Measurements from ENCODE around the gene MRPL23.
A peak's percentile ranks its signal among the peaks of the same experiment; 100 is the strongest.

The MRPL23 gene

DNA sequence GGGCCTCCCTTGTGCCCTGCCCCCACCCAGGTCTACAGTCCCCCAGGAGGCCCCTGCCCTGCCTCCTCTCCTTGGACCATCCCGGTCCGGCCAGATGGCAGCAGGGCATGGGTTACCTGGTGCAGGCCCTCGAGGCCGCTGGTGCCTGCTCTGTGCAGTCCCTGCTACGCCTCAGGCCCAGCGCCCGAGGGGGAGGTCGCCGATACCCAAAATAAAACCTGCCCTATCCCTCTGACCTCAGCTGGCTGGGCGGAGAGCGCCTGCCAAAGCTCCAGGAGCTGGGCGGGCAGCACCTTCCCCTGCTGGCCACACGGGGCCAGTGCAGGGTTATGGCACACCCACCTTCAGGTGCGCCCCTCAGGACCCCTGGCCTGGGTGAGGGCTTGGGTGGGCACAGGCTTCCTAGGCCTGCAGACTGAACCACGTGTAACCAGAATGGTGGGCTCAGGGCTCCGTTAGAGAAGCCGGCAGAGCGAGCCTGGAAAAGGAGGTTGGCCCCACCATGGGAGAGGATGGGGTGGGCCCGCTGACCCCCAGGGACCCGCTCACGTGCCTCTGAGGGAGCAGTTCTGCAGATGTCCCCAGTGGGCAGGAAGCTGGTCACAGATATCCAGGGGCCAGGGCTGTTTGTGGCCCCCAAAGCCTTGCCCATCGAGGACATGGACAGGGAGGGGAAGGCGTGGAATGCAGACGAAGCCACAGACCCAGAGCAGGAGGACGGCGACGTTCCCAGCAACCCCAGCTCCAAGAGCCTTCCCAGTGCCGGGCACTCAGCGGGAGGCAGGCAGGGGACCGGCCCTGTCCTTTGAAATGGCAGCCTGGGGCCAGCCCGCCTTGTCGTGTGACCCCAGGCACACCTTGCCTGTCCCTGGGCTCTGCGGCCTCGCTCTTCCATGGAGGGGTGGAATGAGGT is 29.4 kb upstream of the MRPL23 start:
- TF ChIP-seq CTCF (IDR thresholded peaks at IDR 0.05; ENCODE audit: extremely low read depth, insufficient read depth, missing control alignments): peak; percentile 40
- peak; percentile 53 for DNase-seq (ENCODE audit: low spot score)
- in situ Hi-C loops (cut with MboI; ENCODE audit: low pct_unique_long_range_greater_than_20kb, low sequenced_read_pairs, unreplicated experiment): no loop called here

- in situ Hi-C loops (cut with MboI; ENCODE audit: low pct_unique_long_range_greater_than_20kb, low sequenced_read_pairs, unreplicated experiment): no loop called here
- no peak for TF ChIP-seq CTCF (IDR thresholded peaks at IDR 0.05; ENCODE audit: extremely low read depth, insufficient read depth, missing control alignments)
- peak; percentile 44 for DNase-seq (ENCODE audit: low spot score)
Observed at GRCh38 chr11:1918436-1919315, 28.5 kb upstream of the MRPL23 start.

DNA sequence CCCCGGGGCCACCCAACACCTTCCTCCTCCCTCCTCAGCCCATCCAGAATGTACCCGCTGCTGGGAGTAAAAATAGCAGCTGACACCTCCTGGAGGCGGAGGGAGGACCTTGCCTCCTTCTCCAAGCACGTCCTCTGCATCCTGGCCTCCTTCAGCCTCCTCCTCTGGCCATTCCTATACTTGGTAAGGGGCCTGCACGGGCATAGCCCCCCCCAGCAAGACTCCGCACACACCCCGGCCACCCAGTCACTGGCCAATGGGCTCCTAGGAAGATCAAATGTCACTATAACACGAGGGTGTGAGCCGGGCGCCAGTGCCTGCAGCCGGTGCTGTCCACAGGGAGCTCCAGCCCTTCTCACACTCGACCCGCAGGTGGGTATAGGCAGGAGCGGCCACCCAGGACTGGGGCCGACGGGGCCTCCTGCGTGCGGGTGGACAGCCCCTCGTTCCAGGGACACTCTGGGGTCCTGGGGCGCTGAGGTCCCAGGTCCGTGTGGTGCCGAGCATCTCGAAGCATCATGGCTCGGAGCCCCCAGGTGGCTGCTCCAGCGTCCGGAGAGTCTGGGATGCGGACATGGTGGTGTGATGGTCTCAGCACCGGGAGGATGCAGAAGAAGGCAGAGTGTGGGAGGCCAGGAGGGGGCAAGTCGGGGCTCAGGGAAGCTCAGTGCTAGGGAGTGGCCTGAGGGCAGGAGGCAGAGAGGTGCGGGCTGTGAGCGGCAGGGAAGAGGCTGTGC is 27.6 kb upstream of the MRPL23 start, which contains the start of gene TNNT3:
Gene TNNT3 (plus strand): TSS at position 313 of the 737 bp plus-strand sequence. CDS start 3,172 bp downstream, outside the sequence.
- in situ Hi-C loops (cut with MboI; ENCODE audit: low pct_unique_long_range_greater_than_20kb, low sequenced_read_pairs, unreplicated experiment): no loop called here
- TF ChIP-seq CTCF (IDR thresholded peaks at IDR 0.05; ENCODE audit: extremely low read depth, insufficient read depth, missing control alignments): no peak
- DNase-seq (ENCODE audit: low spot score): peak; percentile 52

GRCh38 chr11:1920128-1920908 is 26.8 kb upstream of the MRPL23 start:
- in situ Hi-C loops (cut with MboI; ENCODE audit: low pct_unique_long_range_greater_than_20kb, low sequenced_read_pairs, unreplicated experiment): no loop called here

GRCh38 chr11:1920909-1921573 is 26.1 kb upstream of the MRPL23 start:
- in situ Hi-C loops (cut with MboI; ENCODE audit: low pct_unique_long_range_greater_than_20kb, low sequenced_read_pairs, unreplicated experiment): no loop called here
- TF ChIP-seq CTCF (IDR thresholded peaks at IDR 0.05; ENCODE audit: extremely low read depth, insufficient read depth, missing control alignments): no peak
- peak; percentile 33 for DNase-seq (ENCODE audit: low spot score)

More at GRCh38 chr11:1920128-1920908, 26.8 kb upstream of the MRPL23 start:
- peak; percentile 23 for DNase-seq (ENCODE audit: low spot score)
- TF ChIP-seq CTCF (IDR thresholded peaks at IDR 0.05; ENCODE audit: extremely low read depth, insufficient read depth, missing control alignments): no peak
